Cerebellar nuclear complex (tissue), 1 donor: Measurements from ENCODE around the gene C12orf42.

Source experiments
- DNase-seq, 2 experiments: peaks; one replicate each; lab custom pipeline; 2025; lab: John Stamatoyannopoulos, UW

C12orf42 gene

GRCh38 chr12:103495469-103496456 is at the start of gene C12orf42:
TSS of gene C12orf42 (minus strand) at chr12:103495968. CDS start at chr12:103478426, 17,542 bp downstream.
- no peak for DNase-seq

- DNase-seq: no peak
These were observed 46.3 kb upstream of the C12orf42 start for GRCh38 chr12:103542078-103542477.

- no peak for DNase-seq
These were observed 44.6 kb upstream of the C12orf42 start for GRCh38 chr12:103540319-103540718.

- DNase-seq: no peak
These were observed 42.6 kb upstream of the C12orf42 start for GRCh38 chr12:103538397-103538796.

- DNase-seq: no peak
These were observed 34.7 kb upstream of the C12orf42 start for GRCh38 chr12:103530307-103531066.

GRCh38 chr12:103529306-103529705 is 33.5 kb upstream of the C12orf42 start:
- no peak for DNase-seq

GRCh38 chr12:103524238-103524875 is 28.6 kb upstream of the C12orf42 start:
- no peak for DNase-seq

- DNase-seq: no peak
These were observed 28.0 kb upstream of the C12orf42 start for GRCh38 chr12:103523771-103524170.

GRCh38 chr12:103520686-103521215 is 25.0 kb upstream of the C12orf42 start:
- DNase-seq: no peak

GRCh38 chr12:103519632-103520031 is 23.9 kb upstream of the C12orf42 start:
- no peak for DNase-seq

- DNase-seq: no peak
These were observed 23.1 kb upstream of the C12orf42 start for GRCh38 chr12:103518899-103519298.

GRCh38 chr12:103517161-103517560 is 21.4 kb upstream of the C12orf42 start:
- no peak for DNase-seq

- no peak for DNase-seq
These were observed 19.6 kb upstream of the C12orf42 start for GRCh38 chr12:103515341-103515740.

GRCh38 chr12:103513875-103514274 is 18.1 kb upstream of the C12orf42 start:
- DNase-seq: no peak

GRCh38 chr12:103505371-103506236 is 9.8 kb upstream of the C12orf42 start:
- DNase-seq: no peak

- DNase-seq: no peak
These were observed 8.8 kb upstream of the C12orf42 start for GRCh38 chr12:103504606-103505005.

GRCh38 chr12:103503546-103504480 is 8.0 kb upstream of the C12orf42 start:
- no peak for DNase-seq

GRCh38 chr12:103501447-103501846 is 5.7 kb upstream of the C12orf42 start:
- DNase-seq: no peak

- DNase-seq: no peak
These were observed 3.8 kb upstream of the C12orf42 start for GRCh38 chr12:103499571-103499970.

- no peak for DNase-seq
These were observed 3.2 kb upstream of the C12orf42 start for GRCh38 chr12:103498990-103499389.
